LHCN-M2 (cell line): Measurements from ENCODE around the gene RGS6. TPM values are rescaled to one million over a fixed set of nuclear protein-coding genes. Genes with fewer than 3 reads are reported as not detected.
"Not testable (repeated sequence)": the region's sequence is repeated elsewhere in the genome, so short reads cannot be mapped to it uniquely, and the experiment has no call there.

ENCODE experiments used
- DNase-seq: peaks from one replicate; pipeline ENCODE4 v3.0.0-alpha.2; 2012; ENCODE audit warnings: low read depth
- total RNA-seq: library from RNA; depleted of rRNA; stranded (reverse); fragments of >200 nt; gene quantifications from 2 replicates; pipeline ENCODE4 v1.2.3, GENCODE V29; 2014

Gene RGS6
- total RNA-seq, 1 experiment from 2014 or later = under 0.01 TPM

DNA sequence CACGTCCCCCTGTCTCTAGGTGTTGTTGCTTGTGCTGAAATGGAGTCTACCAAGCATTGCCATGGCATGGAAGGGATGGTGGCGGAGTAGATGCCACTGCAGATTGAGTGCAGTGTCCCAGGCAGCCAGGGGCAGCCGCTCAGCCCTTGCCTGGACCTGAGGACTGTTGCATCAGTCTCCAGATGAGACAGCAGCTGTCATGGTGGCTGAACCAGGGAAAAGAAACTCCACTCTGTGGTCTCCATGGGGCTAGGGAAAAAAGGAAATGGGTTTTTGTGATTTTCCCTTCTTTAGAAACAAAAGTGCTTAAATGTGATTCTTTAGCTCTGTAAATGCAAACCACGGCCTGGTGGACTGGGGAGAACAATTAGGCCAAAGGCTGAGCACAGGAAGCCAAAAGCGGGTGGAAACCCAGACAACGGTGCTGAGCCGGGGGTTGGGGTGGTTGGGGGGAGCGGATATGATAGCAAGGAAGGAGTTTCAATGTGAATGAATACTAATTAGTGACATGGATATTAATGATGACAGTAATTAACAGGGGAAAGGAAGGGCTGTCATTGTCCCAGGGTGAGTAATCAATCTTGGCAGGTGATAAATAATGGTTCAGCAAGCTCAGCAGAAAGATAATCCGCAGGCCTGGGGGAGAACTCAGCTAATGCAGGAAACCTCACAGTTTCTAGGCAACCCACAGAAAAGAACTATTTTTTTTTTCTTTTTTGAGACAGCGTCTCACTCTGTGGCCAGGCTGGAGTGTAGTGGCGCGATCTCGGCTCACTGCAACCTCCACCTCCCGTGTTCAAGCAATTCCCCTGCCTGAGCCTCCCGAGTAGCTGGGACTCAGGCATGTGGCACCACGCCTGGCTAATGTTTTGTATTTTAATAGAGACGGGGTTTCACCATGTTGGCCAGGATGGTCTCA is 519.1 kb downstream of the RGS6 start:
- DNase-seq = peak; percentile 29

DNA sequence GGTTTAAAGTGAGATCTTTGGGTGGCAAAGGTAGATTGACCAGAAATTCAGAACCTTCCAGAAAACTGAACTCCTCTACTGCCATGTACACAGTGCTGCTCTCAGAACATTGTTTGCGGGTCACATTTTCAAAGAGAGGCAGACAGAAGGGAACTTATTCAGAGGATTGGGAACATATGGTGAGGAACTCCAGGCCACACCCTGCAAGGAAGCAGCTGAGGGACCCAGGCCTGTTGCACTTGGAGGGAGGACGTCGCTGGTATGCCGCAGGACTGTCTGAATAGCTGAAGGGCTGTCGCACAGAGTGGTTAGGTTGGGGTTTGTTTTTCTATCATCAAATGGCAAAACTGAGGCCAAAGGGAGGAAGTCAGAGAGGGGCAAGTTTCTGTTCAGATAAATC is 520.5 kb downstream of the RGS6 start:
- DNase-seq = no peak

DNA sequence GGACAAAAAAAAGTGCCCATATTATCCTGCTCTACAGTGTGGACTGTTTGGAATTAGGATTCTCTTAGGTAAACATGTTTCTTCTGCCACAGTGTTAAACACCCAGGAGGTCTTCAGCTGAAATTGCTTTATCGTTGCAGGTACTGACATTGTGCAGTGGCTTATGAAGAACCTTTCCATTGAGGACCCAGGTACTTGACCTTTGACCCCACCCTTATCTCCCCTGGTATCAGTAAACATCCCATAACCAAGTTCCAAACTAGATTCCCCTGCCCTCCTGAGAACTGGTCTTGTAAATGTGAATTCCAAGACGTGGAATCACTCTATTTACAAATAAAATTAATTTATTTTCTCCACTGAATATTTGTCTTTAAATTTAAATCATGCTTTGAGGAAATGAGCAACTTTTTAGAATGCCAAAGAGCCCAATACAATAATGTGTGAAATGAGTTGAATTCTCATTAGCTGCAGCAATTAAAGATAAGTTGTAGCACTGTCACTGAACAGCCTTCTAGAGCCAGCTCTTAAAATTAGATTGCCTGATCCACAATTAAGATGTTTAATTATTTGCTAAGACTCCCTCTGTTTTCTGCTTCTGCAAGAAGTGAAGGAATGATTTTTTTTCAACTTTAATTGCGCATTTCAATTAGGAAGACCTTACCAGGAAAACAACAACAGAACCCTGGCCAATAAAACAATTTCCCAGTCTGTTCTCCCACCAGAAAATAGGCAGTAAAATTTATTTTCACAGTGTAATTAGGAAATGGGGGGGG is 522.3 kb downstream of the RGS6 start:
- DNase-seq = no peak

DNA sequence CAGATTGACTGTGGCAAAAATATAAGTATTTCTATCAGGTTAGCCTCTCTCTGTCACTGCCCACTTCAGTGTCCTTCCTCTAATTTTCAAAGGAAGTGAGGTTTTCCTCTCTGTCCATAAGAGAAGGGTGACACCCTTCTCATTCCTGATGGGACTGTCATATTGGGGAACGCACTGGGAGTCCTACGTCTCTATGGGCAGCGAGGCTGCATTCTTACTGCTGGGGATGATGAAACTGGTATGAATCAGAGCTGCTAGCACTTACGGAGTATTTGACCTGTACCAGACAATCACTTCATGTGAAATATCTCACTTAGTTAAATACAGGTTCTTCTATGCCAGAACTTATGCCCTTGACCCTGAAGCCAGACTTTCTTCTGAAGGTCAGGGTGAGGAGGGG is 525.4 kb downstream of the RGS6 start:
- DNase-seq = peak; percentile 76

DNA sequence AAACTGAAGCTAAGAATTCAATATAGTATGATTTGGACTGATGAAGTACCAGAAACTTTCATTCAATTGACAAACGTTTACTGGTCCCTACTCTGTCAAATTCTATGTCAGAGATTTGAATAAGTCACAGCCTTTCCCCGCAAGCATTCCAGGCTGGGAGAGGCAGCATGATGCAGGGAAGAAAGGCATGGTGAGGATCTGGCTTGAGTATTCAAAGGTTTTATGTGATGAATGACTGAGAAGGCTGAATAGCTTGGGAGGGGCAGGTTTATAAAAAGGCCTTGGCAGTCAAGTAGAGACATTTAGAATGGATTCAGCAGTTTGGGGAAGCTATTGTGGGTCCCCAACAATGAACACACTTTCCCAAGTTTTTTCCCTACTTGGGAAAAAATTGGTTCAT is 529.8 kb downstream of the RGS6 start:
- no peak for DNase-seq

DNA sequence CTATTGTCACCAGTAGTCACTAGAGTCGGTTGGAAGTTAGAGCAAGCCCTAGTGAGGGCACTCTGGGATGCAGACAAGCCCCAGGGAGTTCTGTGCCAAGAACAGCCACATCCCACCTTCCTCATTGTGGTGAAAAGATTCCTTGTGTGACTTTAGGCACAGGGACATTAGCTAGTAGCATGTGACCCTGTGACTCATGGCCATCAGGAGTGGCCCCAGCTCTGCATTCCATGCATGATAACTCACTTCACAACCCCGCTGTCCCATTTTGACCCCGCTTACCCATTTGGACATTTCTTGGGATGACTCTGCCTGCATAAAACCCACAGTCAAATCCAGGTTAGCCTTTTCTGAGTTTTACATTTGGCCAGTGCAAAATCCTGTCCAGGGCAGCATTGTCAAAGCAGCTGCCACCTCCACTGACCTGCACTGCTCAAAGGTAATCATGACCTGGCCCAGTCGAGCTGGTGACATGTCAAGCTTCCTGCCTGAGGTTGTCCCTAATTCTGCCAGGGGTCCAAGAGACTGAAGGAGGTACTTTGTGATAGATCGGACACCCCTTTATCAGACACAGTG is 531.1 kb downstream of the RGS6 start:
- peak; percentile 42 for DNase-seq

DNA sequence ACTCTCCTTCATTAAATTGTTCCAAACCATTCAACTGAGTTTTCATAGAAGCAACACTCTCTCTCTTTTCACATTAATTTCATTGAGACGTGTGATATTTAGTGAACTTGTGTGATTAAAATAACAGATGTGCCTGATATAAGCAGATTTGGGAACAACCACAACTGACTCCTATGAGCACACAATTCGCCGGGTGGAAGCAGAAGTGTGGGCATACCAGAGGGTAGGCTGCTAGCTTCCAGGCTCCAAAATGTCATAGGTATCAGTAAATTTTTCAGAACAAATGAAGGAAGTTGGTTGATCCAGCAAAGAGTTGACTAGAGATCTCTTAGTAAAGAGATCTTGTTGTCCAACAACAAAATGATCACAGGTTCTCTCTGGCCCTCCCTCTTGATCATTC is 532.0 kb downstream of the RGS6 start:
- DNase-seq = no peak

DNA sequence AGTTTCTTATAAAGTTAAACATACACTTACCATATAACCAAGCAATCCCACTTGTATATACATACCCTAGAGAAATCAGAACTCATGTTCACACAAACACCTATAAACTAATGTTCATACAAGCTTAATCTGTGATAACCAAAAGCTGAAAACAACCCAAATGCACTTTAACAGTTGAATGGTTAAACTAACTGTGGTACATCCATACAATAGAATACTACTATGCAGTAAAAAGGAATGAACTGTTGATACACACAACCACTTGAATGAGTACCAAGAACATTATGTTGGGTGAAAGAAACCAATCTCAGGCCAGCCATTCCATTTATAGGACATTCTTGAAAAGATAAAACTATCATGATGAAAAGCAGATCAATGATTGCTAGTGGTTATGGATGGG is 534.1 kb downstream of the RGS6 start:
- no peak for DNase-seq

DNA sequence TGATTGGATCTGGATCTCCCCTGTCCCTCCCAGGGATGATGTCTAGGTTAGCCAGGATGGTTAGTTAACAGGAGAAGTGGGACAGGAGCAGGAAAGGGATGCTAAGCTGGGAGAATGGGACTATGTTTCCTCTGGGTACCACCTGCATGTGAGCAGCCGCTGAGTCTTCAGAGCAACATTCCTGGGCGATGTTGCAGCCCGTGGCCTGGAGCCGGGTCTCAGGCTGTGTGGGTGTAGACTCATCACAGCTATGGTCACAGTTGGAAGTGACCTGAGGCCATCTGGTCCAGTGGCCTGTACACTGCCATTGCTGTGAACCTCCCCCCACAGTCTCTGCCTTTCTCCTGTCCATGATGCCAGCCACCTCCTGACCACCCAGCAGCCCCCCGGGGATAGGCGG is 539.1 kb downstream of the RGS6 start:
- DNase-seq = no peak

DNA sequence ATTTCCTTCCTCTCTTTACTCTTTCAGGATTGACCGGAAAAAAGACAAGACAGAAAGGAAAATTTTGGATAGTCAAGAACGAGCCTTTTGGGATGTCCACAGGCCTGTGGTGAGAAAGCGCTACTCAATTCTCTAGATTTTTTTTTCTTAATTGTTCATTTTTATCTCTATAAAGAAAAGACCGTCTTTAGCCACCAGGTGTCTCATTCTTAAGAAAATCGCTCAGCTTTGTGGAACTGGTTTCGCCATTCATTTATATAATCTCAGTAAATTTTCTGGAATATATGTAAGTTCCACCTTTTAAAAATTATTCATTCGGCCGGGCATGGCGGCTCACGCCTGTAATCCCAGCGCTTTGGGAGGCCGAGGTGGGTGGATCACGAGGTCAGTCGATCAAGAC is 540.6 kb downstream of the RGS6 start:
- DNase-seq = no peak

DNA sequence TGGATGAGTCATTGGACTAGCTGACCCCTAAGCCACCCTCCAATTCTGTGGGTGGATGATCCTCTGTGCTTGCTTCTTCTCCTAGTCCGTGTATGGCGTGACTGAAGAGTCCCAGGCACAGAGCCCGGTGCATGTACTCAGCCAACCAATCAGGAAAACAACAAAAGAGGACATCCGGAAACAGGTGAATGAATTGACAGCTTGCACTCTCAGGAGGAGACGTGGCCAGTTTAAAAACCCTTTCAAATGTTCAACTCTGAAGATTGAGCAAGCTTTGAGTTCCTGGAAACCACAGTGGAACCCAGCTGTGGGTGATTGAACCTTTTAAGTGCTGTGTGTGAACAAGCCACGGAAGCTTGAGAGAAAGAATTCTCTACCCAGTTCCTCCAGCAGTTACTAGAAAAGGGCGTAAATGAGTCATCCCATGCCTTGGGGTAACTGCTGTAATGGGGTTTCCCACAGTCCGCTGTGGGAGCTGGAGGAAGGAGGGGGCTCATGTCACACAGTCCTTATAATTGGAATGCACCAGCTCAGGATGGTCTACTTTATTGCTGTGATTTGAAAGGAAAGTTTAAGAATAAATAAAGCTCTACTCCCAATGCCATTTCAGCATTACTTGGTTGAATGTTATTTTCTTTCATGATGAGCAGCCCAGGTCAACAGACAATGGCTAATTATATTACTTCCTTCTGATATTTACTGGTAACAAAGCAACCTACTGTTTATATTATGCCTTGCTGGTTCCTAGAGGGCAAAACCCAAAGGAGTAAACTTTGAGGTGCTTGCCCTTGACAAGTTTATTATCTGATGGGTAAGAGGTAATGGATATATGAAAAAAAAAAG is 544.6 kb downstream of the RGS6 start:
- DNase-seq = peak; percentile 89

DNA sequence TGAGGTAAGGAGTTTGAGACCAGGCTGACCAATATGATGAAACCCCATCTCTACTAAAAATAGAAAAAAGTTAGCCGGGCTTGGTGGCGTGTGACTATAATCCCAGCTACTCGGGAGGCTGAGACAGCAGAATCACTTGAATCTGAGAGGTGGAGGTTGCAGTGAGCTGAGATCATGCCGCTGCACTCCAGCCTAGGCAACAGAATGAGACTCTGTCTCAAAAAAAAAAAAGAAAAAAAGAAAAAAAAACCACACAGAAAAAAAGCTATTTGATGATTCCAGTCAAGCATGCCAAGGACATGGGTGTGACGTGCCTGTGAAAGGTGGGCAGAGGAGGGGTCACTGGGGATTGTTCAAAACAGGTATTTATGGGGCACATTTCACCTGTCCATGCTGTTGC is 545.3 kb downstream of the RGS6 start:
- DNase-seq = not testable (repeated sequence)

DNA sequence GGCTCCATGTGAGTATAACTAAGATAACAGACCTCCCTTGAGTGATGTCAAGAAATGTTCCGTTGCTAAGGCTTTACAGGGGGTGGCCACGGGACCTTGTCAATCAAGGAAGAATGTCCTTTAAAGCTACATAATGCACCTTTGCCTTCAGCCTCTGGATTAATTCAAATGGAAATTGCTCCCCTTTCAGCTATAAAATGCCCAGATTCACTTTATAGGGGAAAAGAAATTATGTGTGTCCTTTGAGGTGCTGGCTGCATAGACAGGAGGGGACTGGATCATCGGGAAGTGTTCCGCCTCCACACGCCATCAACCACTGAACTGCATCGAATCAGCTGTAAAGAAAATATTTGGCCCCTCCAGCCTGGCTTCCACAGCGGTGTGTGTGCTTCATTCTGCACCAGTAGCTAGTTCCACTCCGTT is 546.3 kb downstream of the RGS6 start:
- DNase-seq = no peak

DNA sequence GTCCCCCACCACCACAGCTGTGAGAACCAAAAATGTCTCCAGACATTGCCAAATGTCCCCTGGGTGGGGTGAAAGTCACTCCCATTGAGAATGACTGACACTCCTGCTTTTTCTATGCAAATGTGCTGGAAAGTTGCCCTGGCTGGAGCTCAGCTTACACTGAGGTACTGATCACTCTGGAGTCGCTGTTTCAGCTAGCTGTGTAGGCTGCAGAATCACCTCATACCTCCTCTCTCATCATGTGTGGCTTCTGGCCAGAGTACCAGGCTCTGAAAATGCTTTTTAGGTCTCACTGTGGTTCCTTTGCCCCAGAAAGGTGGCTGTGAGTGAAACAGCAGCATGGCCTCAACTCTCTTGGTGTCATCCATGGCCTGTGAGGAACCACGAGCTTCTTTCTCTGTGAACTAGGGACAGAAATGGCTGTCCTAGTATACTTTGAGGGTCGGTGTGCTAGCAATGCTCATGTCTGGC is 547.3 kb downstream of the RGS6 start:
- DNase-seq = no peak

DNA sequence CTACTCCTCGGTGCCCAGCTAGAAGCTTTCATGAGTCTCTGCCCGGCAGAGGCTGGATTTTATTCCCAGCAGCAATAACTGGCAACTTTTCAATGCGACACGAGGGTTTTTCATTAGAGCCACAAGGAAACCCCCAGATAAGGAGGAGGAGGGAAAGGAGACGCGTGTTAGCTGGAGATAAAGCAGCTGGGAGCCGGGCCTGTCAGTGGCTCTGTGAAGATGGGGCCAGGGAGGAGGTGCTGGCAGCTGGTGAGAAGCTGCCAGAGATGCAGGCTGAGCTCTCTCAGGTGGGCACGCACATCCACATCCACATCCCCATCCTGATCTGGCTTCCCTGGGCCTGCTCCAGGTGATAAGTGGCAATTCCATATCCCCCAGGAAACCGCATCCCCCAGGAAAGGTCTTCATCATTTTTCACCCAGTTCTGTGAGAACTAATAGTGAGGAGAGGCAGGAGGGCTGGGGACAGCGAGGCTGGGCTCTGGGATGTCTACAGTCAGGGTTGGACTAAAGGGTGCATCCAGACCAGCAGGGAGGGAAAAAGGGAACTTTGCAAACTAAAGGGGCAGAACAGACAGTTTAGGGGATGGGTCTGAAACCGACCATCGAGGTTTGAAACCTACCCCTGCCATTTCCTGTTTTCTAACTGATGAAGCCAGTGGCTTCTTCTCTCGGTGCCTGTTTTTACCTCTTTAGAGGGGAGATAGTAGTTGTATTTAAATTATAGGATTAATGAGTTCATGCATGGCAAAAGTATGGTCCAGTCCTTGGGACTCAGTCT is 548.4 kb downstream of the RGS6 start:
- DNase-seq = no peak

DNA sequence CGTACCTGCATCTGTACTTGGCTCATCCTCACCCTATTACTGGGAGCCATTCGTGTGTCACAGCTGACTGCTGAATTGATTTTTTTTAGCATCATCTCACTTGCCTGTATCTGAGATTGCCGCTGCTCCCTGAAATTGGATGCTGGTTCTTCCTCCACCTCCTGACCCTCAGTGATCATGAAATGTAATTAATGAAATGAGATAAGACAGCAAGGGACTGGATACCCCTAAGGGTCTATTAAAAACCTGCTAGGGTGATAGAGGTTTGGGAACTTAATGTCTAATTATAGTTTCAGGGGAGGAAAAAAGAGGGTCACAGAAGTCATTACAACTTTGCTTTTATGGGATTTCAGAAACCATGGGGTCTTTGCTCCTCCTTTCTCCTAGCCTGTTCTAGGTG is 551.1 kb downstream of the RGS6 start:
- DNase-seq = no peak

DNA sequence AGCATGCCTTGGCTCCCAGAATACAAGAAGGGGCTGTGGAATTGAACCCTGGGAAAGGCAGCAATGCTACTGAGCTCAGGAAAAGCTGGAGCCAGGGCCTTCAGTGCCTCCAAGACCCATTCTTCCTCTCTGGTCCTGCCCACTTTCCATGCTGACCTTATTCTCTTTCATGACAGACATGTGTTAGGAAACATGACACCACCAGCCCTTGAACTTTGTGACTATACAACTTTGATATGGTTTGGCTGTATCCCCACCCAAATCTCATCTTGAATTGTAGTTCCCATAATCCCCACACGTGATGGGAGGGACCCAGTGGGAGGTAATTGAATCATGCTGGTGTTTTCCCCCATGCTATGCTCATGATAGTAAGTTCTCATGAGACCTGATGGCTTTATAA is 553.5 kb downstream of the RGS6 start:
- no peak for DNase-seq

DNA sequence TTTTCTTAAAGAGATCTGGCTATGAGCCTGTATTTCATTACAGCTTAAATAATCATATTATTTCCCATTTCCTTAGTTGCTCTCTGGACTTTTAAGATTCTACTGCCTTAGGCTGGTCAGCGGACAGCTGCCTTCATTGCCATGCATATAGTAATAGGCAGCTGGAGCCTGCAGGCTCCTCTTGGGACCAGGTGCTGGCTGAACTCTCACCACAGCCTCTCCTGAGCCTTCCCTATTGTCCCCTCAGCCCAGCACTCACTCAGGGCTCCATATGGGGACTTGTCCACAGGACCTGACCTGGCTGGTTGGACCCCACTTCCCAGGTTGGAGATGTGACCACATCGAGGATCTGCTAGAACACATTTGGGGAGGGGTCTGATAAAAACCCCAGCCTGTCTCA is 556.3 kb downstream of the RGS6 start:
- no peak for DNase-seq

DNA sequence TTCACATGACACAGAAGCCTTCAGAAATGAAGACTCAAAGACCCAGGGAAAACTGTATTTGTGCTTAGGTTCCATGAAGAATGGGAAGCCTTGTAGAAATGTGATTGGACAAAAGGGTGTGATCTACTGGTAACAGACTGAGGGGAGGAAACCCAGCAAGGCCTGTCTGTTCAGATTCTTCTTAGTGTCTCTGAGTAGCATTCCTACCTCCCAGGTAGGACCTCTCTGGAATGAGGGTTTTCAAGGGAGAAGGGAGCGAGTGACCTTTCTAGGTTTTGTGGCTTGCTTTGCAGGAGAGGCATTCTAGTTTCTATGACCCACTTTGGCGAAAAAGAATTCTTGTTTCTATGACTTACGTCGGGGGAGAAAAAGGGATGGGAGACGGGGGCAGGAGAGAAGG is 560.0 kb downstream of the RGS6 start:
- DNase-seq = no peak

DNA sequence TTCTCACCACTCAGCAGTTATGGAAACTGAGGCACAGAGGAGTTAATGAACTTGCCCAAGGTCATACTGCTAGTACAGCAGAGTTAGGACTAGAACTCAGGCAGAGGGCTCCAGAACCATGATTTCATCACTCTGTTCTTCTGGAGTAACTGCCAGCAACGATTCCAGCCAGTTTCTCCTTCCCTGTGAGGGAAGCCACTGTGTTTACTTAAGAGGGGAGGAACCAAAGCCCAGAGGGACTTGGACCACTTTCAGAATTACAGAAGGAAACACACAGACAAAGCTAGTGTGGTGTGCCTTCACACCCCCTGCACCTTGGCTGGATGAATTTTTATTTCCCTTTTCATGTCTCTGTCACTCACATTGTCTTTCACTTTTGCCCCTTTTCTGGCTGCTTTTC is 563.4 kb downstream of the RGS6 start:
- DNase-seq = no peak

DNA sequence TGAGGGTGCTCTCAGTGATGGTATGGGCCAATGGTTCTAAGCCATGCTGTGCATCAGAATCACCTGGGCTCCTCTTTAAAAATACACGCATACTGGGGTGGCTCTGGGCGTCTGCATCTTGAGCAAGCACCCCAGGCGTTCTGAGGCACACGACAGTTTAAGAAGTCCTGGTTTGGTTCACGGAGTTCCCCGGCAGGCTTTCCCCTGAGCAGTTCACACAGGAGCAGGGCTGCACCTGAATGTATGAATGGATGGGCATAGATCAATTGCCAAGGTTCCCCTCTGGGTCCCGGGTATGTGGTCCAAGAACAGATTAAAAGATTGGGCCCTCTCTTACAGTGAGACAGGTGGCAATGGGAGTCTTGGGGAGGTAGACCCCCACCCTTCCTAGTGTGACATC is 566.4 kb downstream of the RGS6 start:
- no peak for DNase-seq
